AG10803 (cell line): ENCODE measurements around the gene DCP1B.

ENCODE experiments used
- DNase-seq: peaks from one replicate; pipeline ENCODE4 v3.0.0; 2010; ENCODE audit warnings: low read depth
- H3K4me3 ChIP-seq: 2 replicates; pipeline ENCODE4 v1.5.1; 2011; ENCODE audit warnings: mild to moderate bottlenecking, low read length, control low read depth
- TF ChIP-seq, protein P1 (sequence below): conservative IDR thresholded peaks from 2 replicates; pipeline ENCODE4 v1.5.1; 2011; ENCODE audit warnings: mild to moderate bottlenecking, low read length, control low read depth, inconsistent platforms

DCP1B gene

DNA sequence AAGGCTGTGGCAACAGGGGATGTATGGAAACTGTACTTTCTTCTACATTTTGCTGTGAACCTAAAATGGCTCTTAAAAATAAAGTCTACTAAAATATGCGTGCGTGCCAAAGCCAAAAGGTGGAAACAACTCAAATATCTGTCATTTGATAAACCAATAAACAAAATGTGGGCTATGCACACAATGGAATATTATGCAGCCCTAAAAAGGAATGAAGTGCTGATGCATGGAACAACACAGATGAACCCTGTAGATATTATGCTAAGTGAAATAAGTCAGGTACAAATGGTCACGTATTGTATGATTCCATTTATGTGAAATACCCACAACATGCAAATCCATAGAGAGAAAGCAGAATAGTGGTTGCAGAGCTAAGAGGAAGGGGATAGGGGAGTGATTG, 93.8 kb downstream of the DCP1B start:
- TF ChIP-seq, protein P1, sequence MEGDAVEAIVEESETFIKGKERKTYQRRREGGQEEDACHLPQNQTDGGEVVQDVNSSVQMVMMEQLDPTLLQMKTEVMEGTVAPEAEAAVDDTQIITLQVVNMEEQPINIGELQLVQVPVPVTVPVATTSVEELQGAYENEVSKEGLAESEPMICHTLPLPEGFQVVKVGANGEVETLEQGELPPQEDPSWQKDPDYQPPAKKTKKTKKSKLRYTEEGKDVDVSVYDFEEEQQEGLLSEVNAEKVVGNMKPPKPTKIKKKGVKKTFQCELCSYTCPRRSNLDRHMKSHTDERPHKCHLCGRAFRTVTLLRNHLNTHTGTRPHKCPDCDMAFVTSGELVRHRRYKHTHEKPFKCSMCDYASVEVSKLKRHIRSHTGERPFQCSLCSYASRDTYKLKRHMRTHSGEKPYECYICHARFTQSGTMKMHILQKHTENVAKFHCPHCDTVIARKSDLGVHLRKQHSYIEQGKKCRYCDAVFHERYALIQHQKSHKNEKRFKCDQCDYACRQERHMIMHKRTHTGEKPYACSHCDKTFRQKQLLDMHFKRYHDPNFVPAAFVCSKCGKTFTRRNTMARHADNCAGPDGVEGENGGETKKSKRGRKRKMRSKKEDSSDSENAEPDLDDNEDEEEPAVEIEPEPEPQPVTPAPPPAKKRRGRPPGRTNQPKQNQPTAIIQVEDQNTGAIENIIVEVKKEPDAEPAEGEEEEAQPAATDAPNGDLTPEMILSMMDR: no peak
- DNase-seq: no peak
- H3K4me3 ChIP-seq: no peak overlapping the region

GRCh38 chr12:1908758-1909157, 95.5 kb downstream of the DCP1B start:
- DNase-seq: no peak
- H3K4me3 ChIP-seq: no peak overlapping the region
- TF ChIP-seq, protein P1: no peak

DNA sequence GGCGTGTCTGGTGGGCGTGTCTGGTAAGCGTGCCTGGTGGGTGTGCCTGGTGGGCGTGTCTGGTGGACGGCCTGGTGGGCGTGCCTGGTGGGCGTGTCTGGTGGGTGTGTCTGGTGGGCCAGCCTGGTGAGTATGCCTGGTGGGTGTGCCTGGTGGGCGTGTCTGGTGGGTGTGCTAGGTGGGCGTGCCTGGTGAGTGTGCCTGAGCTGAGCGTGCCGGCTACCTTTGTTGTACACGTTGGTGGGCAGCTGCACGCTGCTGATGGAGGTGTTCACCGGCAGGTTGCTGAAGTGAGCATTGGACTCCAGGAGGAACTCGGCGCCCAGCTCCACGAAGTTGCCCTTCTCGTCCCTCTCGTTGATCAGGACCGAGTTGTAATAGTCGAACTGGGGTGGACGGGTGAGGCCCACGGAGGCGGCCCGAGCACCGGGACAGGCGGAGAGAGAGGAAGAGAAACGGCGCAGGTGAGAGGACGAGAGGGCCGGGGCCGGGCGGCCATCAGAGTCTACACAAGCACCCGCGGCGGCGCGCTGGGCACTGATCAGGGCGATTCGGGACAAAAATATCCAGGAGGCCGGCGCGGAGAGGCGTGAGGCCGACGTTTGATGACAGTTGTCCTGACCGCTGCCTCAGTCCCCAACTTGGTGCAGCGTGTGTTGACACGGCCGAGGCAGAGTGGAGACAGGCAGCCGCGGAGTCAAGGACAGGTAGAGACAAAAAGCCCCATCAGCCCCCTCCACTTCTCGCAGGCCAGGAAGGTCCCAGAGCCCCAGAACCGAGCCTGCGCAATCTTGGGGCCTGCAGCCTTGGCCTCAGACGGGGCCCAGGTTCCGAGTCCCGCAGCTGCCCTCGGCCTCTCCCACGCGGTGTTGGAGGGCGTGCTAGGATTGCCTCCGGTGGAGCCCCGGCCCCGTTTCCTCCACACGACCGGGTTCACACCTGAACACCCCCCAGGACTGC, 96.3 kb downstream of the DCP1B start:
- H3K4me3 ChIP-seq: no peak overlapping the region
- DNase-seq: no peak
- TF ChIP-seq, protein P1: no peak

- DNase-seq: no peak
- TF ChIP-seq, protein P1: no peak
- H3K4me3 ChIP-seq: no peak overlapping the region
Observed at GRCh38 chr12:1906579-1906978, 97.7 kb downstream of the DCP1B start.

- TF ChIP-seq, protein P1: no peak
- no peak overlapping the region for H3K4me3 ChIP-seq
- no peak for DNase-seq
Observed at GRCh38 chr12:1904875-1905274, 99.4 kb downstream of the DCP1B start.

DNA sequence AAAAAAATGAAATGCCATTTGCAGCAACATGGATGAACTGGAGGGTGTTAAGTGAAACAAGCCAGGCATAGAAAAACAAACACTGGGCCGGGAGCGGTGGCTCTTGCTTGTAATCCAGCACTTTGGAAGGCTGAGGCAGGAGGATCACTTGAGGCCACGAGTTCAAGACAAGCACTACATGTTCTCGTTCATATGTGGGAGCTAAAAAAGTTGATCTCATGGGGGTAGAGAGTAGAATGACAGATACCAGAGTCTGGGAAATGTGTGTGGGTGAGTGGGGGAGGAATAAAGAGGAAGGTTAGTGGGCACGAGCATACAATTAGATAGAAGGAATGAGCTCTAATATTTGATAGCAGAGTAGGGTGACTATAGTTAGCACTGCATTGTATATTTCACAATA, 107.3 kb downstream of the DCP1B start:
- no peak overlapping the region for H3K4me3 ChIP-seq
- no peak for DNase-seq
- TF ChIP-seq, protein P1: no peak
